ENCODE results near the gene HOMER3.
A peak's percentile ranks its signal among the peaks of the same experiment; 100 is the strongest.

Gene HOMER3

DNA sequence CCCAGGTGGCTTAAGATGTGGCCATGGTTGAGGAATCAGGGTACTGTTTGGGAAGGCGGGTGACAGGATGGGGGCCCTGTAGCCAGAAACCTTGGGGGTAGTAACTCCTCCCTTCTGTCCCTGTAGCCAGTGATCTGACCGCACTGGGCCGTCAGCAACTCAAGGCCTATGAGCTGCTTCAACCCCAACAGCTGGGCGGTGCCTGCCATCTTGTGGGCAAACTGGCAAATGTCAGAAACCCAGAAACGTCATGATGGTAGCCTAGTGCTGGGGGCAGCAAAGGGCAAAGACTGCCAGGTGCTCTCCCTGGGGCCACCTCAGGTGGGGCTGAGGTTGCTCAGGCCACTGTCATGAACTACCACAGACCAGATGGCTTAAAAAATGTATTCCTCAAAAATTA is 25.4 kb downstream of the HOMER3 start:
- TF ChIP-seq SPI1 (IDR thresholded peaks at IDR 0.05; ENCODE audit: borderline replicate concordance, low read depth) (no peak), GABPA (IDR thresholded peaks at IDR 0.05; ENCODE audit: low read depth) (no peak), POLR2AphosphoS5 (IDR thresholded peaks at IDR 0.05; ENCODE audit: low read depth) (no peak)
- TF ChIP-seq, protein P1, sequence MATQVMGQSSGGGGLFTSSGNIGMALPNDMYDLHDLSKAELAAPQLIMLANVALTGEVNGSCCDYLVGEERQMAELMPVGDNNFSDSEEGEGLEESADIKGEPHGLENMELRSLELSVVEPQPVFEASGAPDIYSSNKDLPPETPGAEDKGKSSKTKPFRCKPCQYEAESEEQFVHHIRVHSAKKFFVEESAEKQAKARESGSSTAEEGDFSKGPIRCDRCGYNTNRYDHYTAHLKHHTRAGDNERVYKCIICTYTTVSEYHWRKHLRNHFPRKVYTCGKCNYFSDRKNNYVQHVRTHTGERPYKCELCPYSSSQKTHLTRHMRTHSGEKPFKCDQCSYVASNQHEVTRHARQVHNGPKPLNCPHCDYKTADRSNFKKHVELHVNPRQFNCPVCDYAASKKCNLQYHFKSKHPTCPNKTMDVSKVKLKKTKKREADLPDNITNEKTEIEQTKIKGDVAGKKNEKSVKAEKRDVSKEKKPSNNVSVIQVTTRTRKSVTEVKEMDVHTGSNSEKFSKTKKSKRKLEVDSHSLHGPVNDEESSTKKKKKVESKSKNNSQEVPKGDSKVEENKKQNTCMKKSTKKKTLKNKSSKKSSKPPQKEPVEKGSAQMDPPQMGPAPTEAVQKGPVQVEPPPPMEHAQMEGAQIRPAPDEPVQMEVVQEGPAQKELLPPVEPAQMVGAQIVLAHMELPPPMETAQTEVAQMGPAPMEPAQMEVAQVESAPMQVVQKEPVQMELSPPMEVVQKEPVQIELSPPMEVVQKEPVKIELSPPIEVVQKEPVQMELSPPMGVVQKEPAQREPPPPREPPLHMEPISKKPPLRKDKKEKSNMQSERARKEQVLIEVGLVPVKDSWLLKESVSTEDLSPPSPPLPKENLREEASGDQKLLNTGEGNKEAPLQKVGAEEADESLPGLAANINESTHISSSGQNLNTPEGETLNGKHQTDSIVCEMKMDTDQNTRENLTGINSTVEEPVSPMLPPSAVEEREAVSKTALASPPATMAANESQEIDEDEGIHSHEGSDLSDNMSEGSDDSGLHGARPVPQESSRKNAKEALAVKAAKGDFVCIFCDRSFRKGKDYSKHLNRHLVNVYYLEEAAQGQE (IDR thresholded peaks at IDR 0.05; ENCODE audit: insufficient replicate concordance, low read depth): no peak
- TF ChIP-seq, protein P2, sequence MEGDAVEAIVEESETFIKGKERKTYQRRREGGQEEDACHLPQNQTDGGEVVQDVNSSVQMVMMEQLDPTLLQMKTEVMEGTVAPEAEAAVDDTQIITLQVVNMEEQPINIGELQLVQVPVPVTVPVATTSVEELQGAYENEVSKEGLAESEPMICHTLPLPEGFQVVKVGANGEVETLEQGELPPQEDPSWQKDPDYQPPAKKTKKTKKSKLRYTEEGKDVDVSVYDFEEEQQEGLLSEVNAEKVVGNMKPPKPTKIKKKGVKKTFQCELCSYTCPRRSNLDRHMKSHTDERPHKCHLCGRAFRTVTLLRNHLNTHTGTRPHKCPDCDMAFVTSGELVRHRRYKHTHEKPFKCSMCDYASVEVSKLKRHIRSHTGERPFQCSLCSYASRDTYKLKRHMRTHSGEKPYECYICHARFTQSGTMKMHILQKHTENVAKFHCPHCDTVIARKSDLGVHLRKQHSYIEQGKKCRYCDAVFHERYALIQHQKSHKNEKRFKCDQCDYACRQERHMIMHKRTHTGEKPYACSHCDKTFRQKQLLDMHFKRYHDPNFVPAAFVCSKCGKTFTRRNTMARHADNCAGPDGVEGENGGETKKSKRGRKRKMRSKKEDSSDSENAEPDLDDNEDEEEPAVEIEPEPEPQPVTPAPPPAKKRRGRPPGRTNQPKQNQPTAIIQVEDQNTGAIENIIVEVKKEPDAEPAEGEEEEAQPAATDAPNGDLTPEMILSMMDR (IDR thresholded peaks at IDR 0.05; ENCODE audit: insufficient read depth, low read length): peak; percentile 23
- DNase-seq (ENCODE audit: low read depth in 1 of 2, low spot score in 1 of 2): peak in 1 of 2 experiments; percentile 46
- H3K27me3 ChIP-seq (ENCODE audit: insufficient read depth, poor library complexity, severe bottlenecking): no peaks in the 10 kb centered on the region
- no peak overlapping the region for H3K4me3 ChIP-seq (replicated peaks; ENCODE audit: insufficient read depth, low read length)
- H3K27ac ChIP-seq (replicated peaks): no peak overlapping the region

DNA sequence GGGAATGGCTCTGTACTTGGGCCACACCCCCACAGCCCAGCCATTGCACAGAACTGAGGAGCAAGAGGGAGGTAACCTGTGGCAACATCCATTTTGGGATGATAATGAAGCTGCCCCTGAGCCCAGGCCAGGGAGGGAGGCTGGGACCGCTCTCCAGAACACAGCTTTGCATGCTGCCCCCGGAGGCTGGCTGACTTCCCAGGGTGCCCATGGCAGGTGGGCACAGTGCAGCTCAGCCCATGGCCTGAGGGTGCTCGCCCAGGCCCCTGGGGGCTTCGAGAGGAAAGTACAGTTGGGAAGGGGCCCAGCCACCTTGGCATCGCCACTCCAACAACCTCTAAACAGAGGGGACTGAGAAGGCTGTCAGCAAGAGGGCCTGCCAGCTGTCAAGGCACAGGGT is 27.6 kb downstream of the HOMER3 start:
- Histone ChIP-seq H3K4me3 (replicated peaks; ENCODE audit: insufficient read depth, low read length) (no peak overlapping the region), H3K27ac (replicated peaks) (no peak overlapping the region), H3K27me3 (ENCODE audit: insufficient read depth, poor library complexity, severe bottlenecking) (no peaks in the 10 kb centered on the region)
- no peak for DNase-seq (ENCODE audit: low read depth in 1 of 2, low spot score in 1 of 2)
- TF ChIP-seq, protein P1 (IDR thresholded peaks at IDR 0.05; ENCODE audit: insufficient replicate concordance, low read depth): no peak
- TF ChIP-seq, protein P2 (IDR thresholded peaks at IDR 0.05; ENCODE audit: insufficient read depth, low read length): no peak
- TF ChIP-seq SPI1 (IDR thresholded peaks at IDR 0.05; ENCODE audit: borderline replicate concordance, low read depth) (no peak), POLR2AphosphoS5 (IDR thresholded peaks at IDR 0.05; ENCODE audit: low read depth) (no peak), GABPA (IDR thresholded peaks at IDR 0.05; ENCODE audit: low read depth) (no peak)

DNA sequence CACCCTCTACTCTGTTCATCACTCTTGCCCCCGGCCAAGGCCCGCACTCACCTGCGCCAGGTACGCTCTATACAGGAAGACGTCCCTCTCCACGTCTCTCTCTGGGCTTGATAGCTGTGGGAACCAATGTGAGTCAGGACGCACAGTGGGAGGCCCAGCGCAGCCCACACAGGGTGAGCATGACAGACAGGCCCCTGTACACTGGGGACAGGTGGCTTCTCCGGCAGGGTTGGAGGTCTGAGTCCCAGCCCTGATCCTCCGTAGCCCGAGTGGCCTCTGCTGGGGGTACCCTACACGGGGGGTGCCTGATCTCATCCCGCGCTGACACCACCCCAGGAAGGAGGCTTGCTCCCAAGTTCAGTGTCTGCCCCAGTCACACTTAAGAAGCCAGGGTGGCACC is 28.1 kb downstream of the HOMER3 start:
- Histone ChIP-seq H3K27me3 (ENCODE audit: insufficient read depth, poor library complexity, severe bottlenecking) (no peaks in the 10 kb centered on the region), H3K4me3 (replicated peaks; ENCODE audit: insufficient read depth, low read length) (no peak overlapping the region), H3K27ac (replicated peaks) (no peak overlapping the region)
- DNase-seq (ENCODE audit: low read depth in 1 of 2, low spot score in 1 of 2): no peak
- TF ChIP-seq POLR2AphosphoS5 (IDR thresholded peaks at IDR 0.05; ENCODE audit: low read depth): no peak
- TF ChIP-seq GABPA (IDR thresholded peaks at IDR 0.05; ENCODE audit: low read depth): no peak
- TF ChIP-seq, protein P2 (IDR thresholded peaks at IDR 0.05; ENCODE audit: insufficient read depth, low read length): no peak
- TF ChIP-seq SPI1 (IDR thresholded peaks at IDR 0.05; ENCODE audit: borderline replicate concordance, low read depth): no peak
- TF ChIP-seq, protein P1 (IDR thresholded peaks at IDR 0.05; ENCODE audit: insufficient replicate concordance, low read depth): no peak
